ENCODE measurements around the gene CYP17A1. TPM values are rescaled to one million over a fixed set of nuclear protein-coding genes. Genes with fewer than 3 reads are reported as not detected.

CYP17A1 gene, protein sequence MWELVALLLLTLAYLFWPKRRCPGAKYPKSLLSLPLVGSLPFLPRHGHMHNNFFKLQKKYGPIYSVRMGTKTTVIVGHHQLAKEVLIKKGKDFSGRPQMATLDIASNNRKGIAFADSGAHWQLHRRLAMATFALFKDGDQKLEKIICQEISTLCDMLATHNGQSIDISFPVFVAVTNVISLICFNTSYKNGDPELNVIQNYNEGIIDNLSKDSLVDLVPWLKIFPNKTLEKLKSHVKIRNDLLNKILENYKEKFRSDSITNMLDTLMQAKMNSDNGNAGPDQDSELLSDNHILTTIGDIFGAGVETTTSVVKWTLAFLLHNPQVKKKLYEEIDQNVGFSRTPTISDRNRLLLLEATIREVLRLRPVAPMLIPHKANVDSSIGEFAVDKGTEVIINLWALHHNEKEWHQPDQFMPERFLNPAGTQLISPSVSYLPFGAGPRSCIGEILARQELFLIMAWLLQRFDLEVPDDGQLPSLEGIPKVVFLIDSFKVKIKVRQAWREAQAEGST
- under 1 TPM in 1 of 3 donors, not detected in 2; 0.96 TPM for total RNA-seq
- long read RNA-seq, donor 1, result 0 reads
- long read RNA-seq, donor 2, result 0 reads

- no peak for ATAC-seq
- intact Hi-C loops (cut with DNase I, micrococcal nuclease), result loop anchor here in 1 of 2 donors (5.0 to 10.0 kb wide), 2 partner anchors 65 to 112 kb away; no protein-coding TSS in a partner anchor
Measured at GRCh38 chr10:102837230-102837721, at the start of gene CYP17A1. Gene CYP17A1 (minus strand): TSS chr10:102837413. CDS start chr10:102837361, 52 bp downstream.

GRCh38 chr10:102880256-102880655 is 43.0 kb upstream of the CYP17A1 start:
- H3K4me1 ChIP-seq (ENCODE audit: low read depth), result no peaks in the 10 kb centered on the region
- intact Hi-C loops (cut with DNase I, micrococcal nuclease), result no loop called here
- H3K9me3 ChIP-seq, result no peaks in the 10 kb centered on the region
- DNase-seq (no peak), ATAC-seq (no peak)
- no peak overlapping the region for H3K4me3 ChIP-seq
- H3K36me3 ChIP-seq (ENCODE audit: low read depth), result no peaks in the 10 kb centered on the region
- TF ChIP-seq, protein P1, sequence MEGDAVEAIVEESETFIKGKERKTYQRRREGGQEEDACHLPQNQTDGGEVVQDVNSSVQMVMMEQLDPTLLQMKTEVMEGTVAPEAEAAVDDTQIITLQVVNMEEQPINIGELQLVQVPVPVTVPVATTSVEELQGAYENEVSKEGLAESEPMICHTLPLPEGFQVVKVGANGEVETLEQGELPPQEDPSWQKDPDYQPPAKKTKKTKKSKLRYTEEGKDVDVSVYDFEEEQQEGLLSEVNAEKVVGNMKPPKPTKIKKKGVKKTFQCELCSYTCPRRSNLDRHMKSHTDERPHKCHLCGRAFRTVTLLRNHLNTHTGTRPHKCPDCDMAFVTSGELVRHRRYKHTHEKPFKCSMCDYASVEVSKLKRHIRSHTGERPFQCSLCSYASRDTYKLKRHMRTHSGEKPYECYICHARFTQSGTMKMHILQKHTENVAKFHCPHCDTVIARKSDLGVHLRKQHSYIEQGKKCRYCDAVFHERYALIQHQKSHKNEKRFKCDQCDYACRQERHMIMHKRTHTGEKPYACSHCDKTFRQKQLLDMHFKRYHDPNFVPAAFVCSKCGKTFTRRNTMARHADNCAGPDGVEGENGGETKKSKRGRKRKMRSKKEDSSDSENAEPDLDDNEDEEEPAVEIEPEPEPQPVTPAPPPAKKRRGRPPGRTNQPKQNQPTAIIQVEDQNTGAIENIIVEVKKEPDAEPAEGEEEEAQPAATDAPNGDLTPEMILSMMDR (IDR thresholded peaks at IDR 0.05), result no peak

More at GRCh38 chr10:102837230-102837721, at the start of gene CYP17A1:
- H3K4me1 ChIP-seq (ENCODE audit: low read depth), result no peaks in the 10 kb centered on the region
- TF ChIP-seq, protein P1 (IDR thresholded peaks at IDR 0.05), result no peak
- peaks cover 7% of the 10 kb centered on the region for H3K9me3 ChIP-seq
- DNase-seq, result no peak
- no peaks in the 10 kb centered on the region for H3K36me3 ChIP-seq (ENCODE audit: low read depth)
- no peak within 1 kb of the TSS for H3K4me3 ChIP-seq

- no peaks in the 10 kb centered on the region for H3K4me1 ChIP-seq (ENCODE audit: low read depth)
- intact Hi-C loops (cut with DNase I, micrococcal nuclease), result no loop called here
- TF ChIP-seq, protein P1 (IDR thresholded peaks at IDR 0.05), result no peak
- H3K4me3 ChIP-seq, result no peak overlapping the region
- H3K36me3 ChIP-seq (ENCODE audit: low read depth), result no peaks in the 10 kb centered on the region
- no peak for ATAC-seq
- no peaks in the 10 kb centered on the region for H3K9me3 ChIP-seq
- DNase-seq, result no peak
Measured at GRCh38 chr10:102878629-102879028, 41.4 kb upstream of the CYP17A1 start.

GRCh38 chr10:102876747-102877153 is 39.5 kb upstream of the CYP17A1 start:
- no peaks in the 10 kb centered on the region for H3K9me3 ChIP-seq
- ATAC-seq (no peak), DNase-seq (no peak)
- H3K36me3 ChIP-seq (ENCODE audit: low read depth), result no peaks in the 10 kb centered on the region
- TF ChIP-seq, protein P1 (IDR thresholded peaks at IDR 0.05), result no peak
- H3K4me3 ChIP-seq, result no peak overlapping the region
- intact Hi-C loops (cut with DNase I, micrococcal nuclease), result no loop called here
- H3K4me1 ChIP-seq (ENCODE audit: low read depth), result no peaks in the 10 kb centered on the region

DNA sequence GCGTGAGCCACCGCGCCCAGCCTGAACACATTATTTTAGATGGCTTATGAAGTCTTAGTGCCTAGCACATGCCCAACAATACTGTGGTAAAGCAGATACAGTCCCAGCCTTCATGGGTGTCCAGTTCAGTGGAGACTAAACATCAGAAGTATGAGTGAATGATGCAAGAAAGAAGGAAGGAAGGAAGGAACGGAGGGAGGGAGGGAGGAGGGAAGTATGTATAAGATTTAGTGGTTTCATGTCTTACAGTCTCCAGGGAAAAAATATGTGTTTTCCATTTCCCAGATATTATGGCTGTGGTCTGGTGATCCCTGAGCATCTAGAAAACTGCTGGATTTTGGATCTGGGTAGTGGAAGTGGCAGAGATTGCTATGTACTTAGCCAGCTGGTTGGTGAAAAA is 35.0 kb upstream of the CYP17A1 start:
- TF ChIP-seq, protein P1 (IDR thresholded peaks at IDR 0.05), result no peak
- intact Hi-C loops (cut with DNase I, micrococcal nuclease), result no loop called here
- ATAC-seq (no peak), DNase-seq (no peak)
- Histone ChIP-seq H3K4me3 (no peak overlapping the region), H3K9me3 (no peaks in the 10 kb centered on the region), H3K4me1 (ENCODE audit: low read depth) (peaks cover 3% of the 10 kb centered on the region), H3K36me3 (ENCODE audit: low read depth) (no peaks in the 10 kb centered on the region)

Data from mucosa of descending colon (tissue), 3 donors.